ENCODE results near the gene ALK. TPM values are rescaled to one million over a fixed set of nuclear protein-coding genes. Genes with fewer than 3 reads are reported as not detected.

ALK gene
- total and polyA plus RNA-seq, 2 donors: 0.19 to 0.21 TPM

DNA sequence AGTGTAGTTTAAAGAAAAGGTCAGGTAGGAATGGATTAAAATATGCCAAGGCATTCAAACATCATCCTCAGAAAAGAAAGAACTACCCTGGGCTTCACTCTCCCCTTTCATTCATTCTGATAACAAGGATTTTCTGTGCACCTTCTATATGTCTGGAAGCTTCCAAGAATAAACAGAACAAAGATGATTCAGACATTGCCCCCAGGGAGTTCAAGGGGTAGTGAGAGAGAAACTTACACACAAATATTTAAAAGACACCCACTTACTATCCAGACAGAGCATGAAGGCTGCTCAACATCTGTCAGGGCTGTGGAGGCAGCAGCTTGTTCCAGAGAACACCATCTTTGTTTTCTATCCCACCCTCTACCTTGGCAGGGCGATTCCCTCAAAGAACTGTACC, 140.5 kb downstream of the ALK start:
- no peaks in the 10 kb centered on the region for H3K9me3 ChIP-seq (ENCODE audit: control insufficient read depth in 2 of 2, insufficient read depth in 1 of 2, low read length in 1 of 2)
- H3K27me3 ChIP-seq (ENCODE audit: control insufficient read depth in 2 of 2, insufficient read depth in 1 of 2, low read length in 1 of 2): no peaks in the 10 kb centered on the region
- no peak overlapping the region for H3K4me3 ChIP-seq (ENCODE audit: low read length in 2 of 2)
- no peak overlapping the region for H3K27ac ChIP-seq (ENCODE audit: low read depth in 1 of 2, low read length in 1 of 2)
- H3K36me3 ChIP-seq (ENCODE audit: control insufficient read depth in 2 of 2, insufficient read depth in 2 of 2, low read length in 1 of 2): no peaks in the 10 kb centered on the region
- H3K4me1 ChIP-seq (ENCODE audit: control insufficient read depth in 2 of 2, insufficient read depth in 2 of 2, low read length in 2 of 2): no peaks in the 10 kb centered on the region
- WGBS: 92% methylated on average over 1 of the region's 1 CpG
- DNase-seq (ENCODE audit: low read depth in 6 of 9, low spot score in 9 of 9): no peak

DNA sequence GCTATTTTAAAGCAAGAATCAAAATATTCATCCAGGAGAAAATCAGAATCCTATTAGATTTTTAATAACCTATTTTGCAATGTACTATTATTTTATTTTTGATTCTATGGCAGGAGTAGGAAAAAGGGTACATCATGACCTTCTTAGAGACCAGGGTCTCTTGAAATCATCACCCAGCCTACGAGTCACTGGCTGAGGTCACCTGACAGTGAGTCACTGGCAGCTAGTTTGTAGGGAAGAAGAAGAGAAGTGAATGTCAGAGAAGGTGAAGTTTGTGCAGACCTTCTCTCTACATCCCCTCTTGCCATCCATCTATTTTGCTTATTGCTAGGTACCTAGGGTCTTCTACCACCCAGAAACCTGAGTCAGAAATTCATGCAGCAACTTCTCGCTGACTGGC, 144.2 kb downstream of the ALK start:
- H3K4me1 ChIP-seq (ENCODE audit: control insufficient read depth in 2 of 2, insufficient read depth in 2 of 2, low read length in 2 of 2): no peaks in the 10 kb centered on the region
- H3K27ac ChIP-seq (ENCODE audit: low read depth in 1 of 2, low read length in 1 of 2): no peak overlapping the region
- WGBS: 77% methylated on average over 2 of the region's 2 CpGs
- DNase-seq (ENCODE audit: low read depth in 6 of 9, low spot score in 9 of 9): no peak
- H3K27me3 ChIP-seq (ENCODE audit: control insufficient read depth in 2 of 2, insufficient read depth in 1 of 2, low read length in 1 of 2): no peaks in the 10 kb centered on the region
- no peak overlapping the region for H3K4me3 ChIP-seq (ENCODE audit: low read length in 2 of 2)
- H3K9me3 ChIP-seq (ENCODE audit: control insufficient read depth in 2 of 2, insufficient read depth in 1 of 2, low read length in 1 of 2): no peaks in the 10 kb centered on the region
- H3K36me3 ChIP-seq (ENCODE audit: control insufficient read depth in 2 of 2, insufficient read depth in 2 of 2, low read length in 1 of 2): no peaks in the 10 kb centered on the region

DNA sequence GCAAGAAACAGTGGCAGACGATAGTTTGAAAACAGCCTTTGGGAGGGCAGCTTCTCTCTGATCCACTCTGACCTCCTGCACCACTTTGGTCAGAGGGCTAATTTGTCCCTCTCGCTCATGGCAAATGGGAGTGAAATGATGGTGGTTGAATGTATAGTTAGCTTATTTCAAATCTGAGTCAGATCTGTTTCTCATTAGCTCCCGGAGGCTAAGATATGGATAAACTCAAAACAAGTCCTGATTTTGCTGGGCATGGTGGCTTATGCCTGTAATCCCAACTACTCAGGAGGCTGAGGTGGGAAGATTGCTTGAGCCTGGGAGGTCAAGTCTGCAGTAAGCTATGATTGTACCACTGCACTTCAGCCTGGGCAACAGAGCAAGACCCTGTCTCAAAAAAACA, 145.0 kb downstream of the ALK start:
- Histone ChIP-seq H3K4me3 (ENCODE audit: low read length in 2 of 2) (no peak overlapping the region), H3K4me1 (ENCODE audit: control insufficient read depth in 2 of 2, insufficient read depth in 2 of 2, low read length in 2 of 2) (no peaks in the 10 kb centered on the region), H3K27ac (ENCODE audit: low read depth in 1 of 2, low read length in 1 of 2) (no peak overlapping the region), H3K9me3 (ENCODE audit: control insufficient read depth in 2 of 2, insufficient read depth in 1 of 2, low read length in 1 of 2) (no peaks in the 10 kb centered on the region), H3K36me3 (ENCODE audit: control insufficient read depth in 2 of 2, insufficient read depth in 2 of 2, low read length in 1 of 2) (no peaks in the 10 kb centered on the region), H3K27me3 (ENCODE audit: control insufficient read depth in 2 of 2, insufficient read depth in 1 of 2, low read length in 1 of 2) (no peaks in the 10 kb centered on the region)
- DNase-seq (ENCODE audit: low read depth in 6 of 9, low spot score in 9 of 9): no peak
- 97% methylated on average over 3 of the region's 3 CpGs for WGBS

DNA sequence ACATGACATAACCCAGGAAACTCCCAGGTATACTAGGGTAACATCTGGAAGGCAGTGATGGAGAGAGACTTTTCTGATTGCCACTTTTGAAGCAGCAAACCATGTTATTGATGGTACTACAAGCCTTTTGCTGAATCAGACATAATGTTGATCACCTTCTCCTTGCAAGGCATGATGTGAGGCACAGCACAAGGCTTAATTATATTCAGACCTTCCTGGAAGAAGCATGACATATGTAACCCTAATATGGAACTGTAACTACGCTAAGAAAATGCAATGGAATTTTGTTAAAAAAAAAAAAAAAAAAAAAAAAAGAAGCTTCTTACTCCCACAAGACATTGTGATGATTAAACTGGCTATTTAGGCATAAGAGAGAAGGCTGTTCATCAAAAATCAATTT, 145.4 kb downstream of the ALK start:
- H3K27ac ChIP-seq (ENCODE audit: low read depth in 1 of 2, low read length in 1 of 2): no peak overlapping the region

DNA sequence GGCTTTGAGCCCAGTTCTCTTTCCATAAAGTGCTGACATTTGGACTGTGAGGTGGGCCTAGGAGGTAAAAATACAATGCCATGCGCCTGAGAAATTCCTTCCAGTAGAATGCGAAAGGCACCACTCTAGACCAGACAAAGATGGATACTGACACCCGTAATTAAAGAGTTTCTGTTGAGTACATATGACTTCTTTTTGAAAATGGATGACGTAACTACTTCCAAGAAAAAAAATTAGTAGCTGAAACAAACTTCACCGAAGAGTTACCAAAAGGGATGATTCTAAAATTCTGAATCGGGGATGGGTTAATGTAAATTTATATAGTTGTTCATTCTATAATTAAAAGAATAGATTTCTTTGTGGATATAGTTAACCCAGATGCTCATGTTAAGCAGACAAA, 146.8 kb downstream of the ALK start:
- H3K4me3 ChIP-seq (ENCODE audit: low read length in 2 of 2): no peak overlapping the region
- H3K27me3 ChIP-seq (ENCODE audit: control insufficient read depth in 2 of 2, insufficient read depth in 1 of 2, low read length in 1 of 2): no peaks in the 10 kb centered on the region
- DNase-seq (ENCODE audit: low read depth in 6 of 9, low spot score in 9 of 9): no peak
- 98% methylated on average over 6 of the region's 6 CpGs for WGBS
- H3K36me3 ChIP-seq (ENCODE audit: control insufficient read depth in 2 of 2, insufficient read depth in 2 of 2, low read length in 1 of 2): no peaks in the 10 kb centered on the region
- H3K9me3 ChIP-seq (ENCODE audit: control insufficient read depth in 2 of 2, insufficient read depth in 1 of 2, low read length in 1 of 2): no peaks in the 10 kb centered on the region
- no peak overlapping the region for H3K27ac ChIP-seq (ENCODE audit: low read depth in 1 of 2, low read length in 1 of 2)
- H3K4me1 ChIP-seq (ENCODE audit: control insufficient read depth in 2 of 2, insufficient read depth in 2 of 2, low read length in 2 of 2): no peaks in the 10 kb centered on the region

More for the DNA sequence above, 145.4 kb downstream of the ALK start:
- WGBS: 95% methylated on average over 1 of the region's 1 CpG
- Histone ChIP-seq H3K9me3 (ENCODE audit: control insufficient read depth in 2 of 2, insufficient read depth in 1 of 2, low read length in 1 of 2) (no peaks in the 10 kb centered on the region), H3K36me3 (ENCODE audit: control insufficient read depth in 2 of 2, insufficient read depth in 2 of 2, low read length in 1 of 2) (no peaks in the 10 kb centered on the region), H3K4me3 (ENCODE audit: low read length in 2 of 2) (no peak overlapping the region), H3K4me1 (ENCODE audit: control insufficient read depth in 2 of 2, insufficient read depth in 2 of 2, low read length in 2 of 2) (no peaks in the 10 kb centered on the region), H3K27me3 (ENCODE audit: control insufficient read depth in 2 of 2, insufficient read depth in 1 of 2, low read length in 1 of 2) (no peaks in the 10 kb centered on the region)
- DNase-seq (ENCODE audit: low read depth in 6 of 9, low spot score in 9 of 9): no peak

DNA sequence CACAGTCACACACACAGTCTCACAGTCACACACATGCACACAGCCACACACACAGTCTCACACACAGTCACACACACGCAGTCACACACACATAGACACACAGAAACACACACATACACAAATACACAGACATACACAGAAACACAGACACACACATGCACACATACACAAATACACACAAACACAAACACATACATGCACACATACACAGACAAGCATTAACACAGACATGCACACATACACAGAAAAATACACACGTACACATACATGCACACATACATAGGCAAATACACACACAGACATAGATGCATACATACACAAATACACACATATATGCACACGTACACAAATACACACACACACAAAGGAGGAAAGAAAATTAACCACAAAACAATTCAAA, 150.5 kb downstream of the ALK start:
- no peak overlapping the region for H3K4me3 ChIP-seq (ENCODE audit: low read length in 2 of 2)
- no peaks in the 10 kb centered on the region for H3K27me3 ChIP-seq (ENCODE audit: control insufficient read depth in 2 of 2, insufficient read depth in 1 of 2, low read length in 1 of 2)
- H3K36me3 ChIP-seq (ENCODE audit: control insufficient read depth in 2 of 2, insufficient read depth in 2 of 2, low read length in 1 of 2): no peaks in the 10 kb centered on the region
- no peak overlapping the region for H3K27ac ChIP-seq (ENCODE audit: low read depth in 1 of 2, low read length in 1 of 2)
- DNase-seq (ENCODE audit: low read depth in 6 of 9, low spot score in 9 of 9): no peak
- H3K9me3 ChIP-seq (ENCODE audit: control insufficient read depth in 2 of 2, insufficient read depth in 1 of 2, low read length in 1 of 2): no peaks in the 10 kb centered on the region
- WGBS: 93% methylated on average over 3 of the region's 3 CpGs
- no peaks in the 10 kb centered on the region for H3K4me1 ChIP-seq (ENCODE audit: control insufficient read depth in 2 of 2, insufficient read depth in 2 of 2, low read length in 2 of 2)

DNA sequence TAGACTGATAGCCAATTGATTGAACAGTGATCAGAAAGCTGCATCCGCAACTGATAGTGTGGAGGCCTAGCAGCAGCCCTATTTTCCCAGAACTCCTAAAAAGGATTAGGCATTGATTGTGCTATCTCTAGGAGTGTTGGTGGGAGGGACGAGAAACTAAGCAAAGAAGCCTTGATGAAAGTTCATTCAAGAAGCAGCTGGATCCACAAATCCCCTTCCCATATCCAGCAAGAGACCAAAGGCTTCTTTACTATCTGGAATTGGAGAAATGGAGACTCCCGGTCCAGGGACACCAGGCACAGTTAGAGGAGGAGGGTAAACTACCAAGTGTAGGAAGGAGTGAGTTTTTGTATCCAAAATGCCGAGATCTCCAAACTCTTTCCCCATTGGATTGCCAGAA, 151.5 kb downstream of the ALK start:
- no peak overlapping the region for H3K4me3 ChIP-seq (ENCODE audit: low read length in 2 of 2)
- H3K27ac ChIP-seq (ENCODE audit: low read depth in 1 of 2, low read length in 1 of 2): no peak overlapping the region
- DNase-seq (ENCODE audit: low read depth in 6 of 9, low spot score in 9 of 9): no peak
- 96% methylated on average over 4 of the region's 4 CpGs for WGBS
- H3K27me3 ChIP-seq (ENCODE audit: control insufficient read depth in 2 of 2, insufficient read depth in 1 of 2, low read length in 1 of 2): no peaks in the 10 kb centered on the region
- H3K36me3 ChIP-seq (ENCODE audit: control insufficient read depth in 2 of 2, insufficient read depth in 2 of 2, low read length in 1 of 2): no peaks in the 10 kb centered on the region
- H3K9me3 ChIP-seq (ENCODE audit: control insufficient read depth in 2 of 2, insufficient read depth in 1 of 2, low read length in 1 of 2): no peaks in the 10 kb centered on the region
- no peaks in the 10 kb centered on the region for H3K4me1 ChIP-seq (ENCODE audit: control insufficient read depth in 2 of 2, insufficient read depth in 2 of 2, low read length in 2 of 2)

DNA sequence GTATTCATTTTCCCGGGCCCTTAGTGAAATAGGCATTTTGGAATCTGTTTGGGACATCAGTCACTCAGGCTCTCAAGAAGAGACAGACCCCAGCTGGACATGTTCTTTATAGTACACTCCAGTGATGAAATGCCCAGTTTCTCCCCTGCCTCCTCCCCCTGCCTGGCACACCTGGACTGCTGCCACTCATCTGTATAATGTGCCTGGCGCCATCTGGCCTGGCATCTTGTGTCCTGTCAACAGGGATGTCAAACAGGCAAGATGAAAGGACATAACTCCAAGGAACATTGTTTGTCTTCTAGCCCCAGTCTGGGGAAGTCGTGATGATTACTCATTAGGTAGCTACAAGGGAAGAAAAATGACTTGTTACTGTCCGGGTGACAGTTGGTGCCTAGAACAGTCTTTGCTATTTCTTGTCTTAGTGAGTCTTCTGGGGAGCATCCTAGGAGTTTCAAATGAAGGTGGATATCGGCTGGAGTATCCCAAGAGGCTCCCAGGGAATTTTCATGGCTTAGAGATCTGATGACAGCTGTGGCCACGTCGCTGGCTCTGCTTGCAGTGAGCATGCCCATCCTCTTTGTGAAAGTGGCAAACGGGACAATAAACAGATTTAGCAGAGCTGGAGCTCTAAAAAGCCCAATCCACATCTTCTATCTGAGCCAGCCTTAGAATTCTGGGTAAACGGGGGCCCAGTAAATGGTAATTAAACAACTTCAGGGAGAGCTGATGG, 153.6 kb downstream of the ALK start:
- 85% methylated on average over 9 of the region's 9 CpGs for WGBS
- H3K27me3 ChIP-seq (ENCODE audit: control insufficient read depth in 2 of 2, insufficient read depth in 1 of 2, low read length in 1 of 2): no peaks in the 10 kb centered on the region
- no peak overlapping the region for H3K4me3 ChIP-seq (ENCODE audit: low read length in 2 of 2)
- H3K9me3 ChIP-seq (ENCODE audit: control insufficient read depth in 2 of 2, insufficient read depth in 1 of 2, low read length in 1 of 2): no peaks in the 10 kb centered on the region
- no peaks in the 10 kb centered on the region for H3K36me3 ChIP-seq (ENCODE audit: control insufficient read depth in 2 of 2, insufficient read depth in 2 of 2, low read length in 1 of 2)
- H3K27ac ChIP-seq (ENCODE audit: low read depth in 1 of 2, low read length in 1 of 2): no peak overlapping the region
- peaks cover 0 to 2% of the 10 kb centered on the region in 2 donors for H3K4me1 ChIP-seq (ENCODE audit: control insufficient read depth in 2 of 2, insufficient read depth in 2 of 2, low read length in 2 of 2)
- no peak for DNase-seq (ENCODE audit: low read depth in 6 of 9, low spot score in 9 of 9)

DNA sequence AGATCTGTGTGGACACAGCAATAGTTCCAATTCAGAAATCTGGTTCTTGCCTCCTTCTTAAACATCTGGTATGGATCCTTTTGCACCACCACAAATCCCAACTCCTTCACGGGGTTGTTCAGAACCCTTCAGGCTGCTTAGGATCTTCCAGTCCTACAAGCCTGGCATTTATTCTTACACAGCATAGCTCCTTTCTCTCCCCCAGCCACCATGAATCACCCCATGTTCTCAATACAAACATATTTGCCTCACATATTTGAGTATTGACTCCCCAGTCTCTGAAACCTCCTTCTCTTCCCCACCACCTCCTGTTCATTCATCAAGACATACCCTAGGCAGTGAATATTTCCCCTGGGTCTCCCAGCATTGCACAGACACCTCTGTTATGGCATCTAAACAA, 155.2 kb downstream of the ALK start:
- H3K27me3 ChIP-seq (ENCODE audit: control insufficient read depth in 2 of 2, insufficient read depth in 1 of 2, low read length in 1 of 2): no peaks in the 10 kb centered on the region
- peaks cover 0 to 2% of the 10 kb centered on the region in 2 donors for H3K4me1 ChIP-seq (ENCODE audit: control insufficient read depth in 2 of 2, insufficient read depth in 2 of 2, low read length in 2 of 2)
- H3K36me3 ChIP-seq (ENCODE audit: control insufficient read depth in 2 of 2, insufficient read depth in 2 of 2, low read length in 1 of 2): no peaks in the 10 kb centered on the region
- no peak for DNase-seq (ENCODE audit: low read depth in 6 of 9, low spot score in 9 of 9)
- WGBS: 96% methylated on average over 1 of the region's 1 CpG
- H3K4me3 ChIP-seq (ENCODE audit: low read length in 2 of 2): no peak overlapping the region
- H3K27ac ChIP-seq (ENCODE audit: low read depth in 1 of 2, low read length in 1 of 2): no peak overlapping the region
- H3K9me3 ChIP-seq (ENCODE audit: control insufficient read depth in 2 of 2, insufficient read depth in 1 of 2, low read length in 1 of 2): no peaks in the 10 kb centered on the region
